SJSA1 (cell line): ENCODE results near the gene ZNF555. TPM values are rescaled to one million over a fixed set of nuclear protein-coding genes. Genes with fewer than 3 reads are reported as not detected.
A peak's percentile ranks its signal among the peaks of the same experiment; 100 is the strongest.
"Not testable (repeated sequence)": the region's sequence is repeated elsewhere in the genome, so short reads cannot be mapped to it uniquely, and the experiment has no call there.

ENCODE experiments used
- DNase-seq, 2 experiments: peaks; one replicate each; pipeline ENCODE4 v3.0.0-alpha.2; 2015 to 2020; ENCODE audit warnings: low spot score in 2 of 2, low read depth in 1 of 2
- H3K27ac ChIP-seq: fragments of 250-450 bp; sonication (Bioruptor Pico); 2 replicates; pipeline ENCODE4 v1.5.1; 2020; ENCODE audit warnings: mild to moderate bottlenecking, moderate library complexity
- H3K27me3 ChIP-seq: fragments of 250-450 bp; sonication (Bioruptor Pico); replicated peaks from 2 replicates; pipeline ENCODE4 v1.5.1; 2020; ENCODE audit warnings: mild to moderate bottlenecking, moderate library complexity
- H3K36me3 ChIP-seq: fragments of 250-450 bp; sonication (Bioruptor Pico); 2 replicates; pipeline ENCODE4 v1.5.1; 2020; ENCODE audit warnings: mild to moderate bottlenecking
- H3K4me1 ChIP-seq: fragments of 250-450 bp; sonication (Bioruptor Pico); replicated peaks from 2 replicates; pipeline ENCODE4 v1.6.1; 2021; ENCODE audit warnings: mild to moderate bottlenecking
- H3K4me3 ChIP-seq: fragments of 250-450 bp; sonication (Bioruptor Pico); 2 replicates; pipeline ENCODE4 v1.5.1; 2020; ENCODE audit warnings: mild to moderate bottlenecking
- H3K9me3 ChIP-seq: fragments of 250-450 bp; sonication (Bioruptor Pico); replicated peaks from 2 replicates; pipeline ENCODE4 v1.5.1; 2020; ENCODE audit warnings: mild to moderate bottlenecking
- total RNA-seq: library from RNA; depleted of rRNA; stranded (reverse); fragments of >200 nt; shearing (Covaris generic); gene quantifications from 2 replicates; pipeline ENCODE4 v1.2.3, GENCODE V29; 2014; rRNA removed

The ZNF555 gene
- total RNA-seq, 1 experiment from 2014 or later, result 5.2 TPM

DNA sequence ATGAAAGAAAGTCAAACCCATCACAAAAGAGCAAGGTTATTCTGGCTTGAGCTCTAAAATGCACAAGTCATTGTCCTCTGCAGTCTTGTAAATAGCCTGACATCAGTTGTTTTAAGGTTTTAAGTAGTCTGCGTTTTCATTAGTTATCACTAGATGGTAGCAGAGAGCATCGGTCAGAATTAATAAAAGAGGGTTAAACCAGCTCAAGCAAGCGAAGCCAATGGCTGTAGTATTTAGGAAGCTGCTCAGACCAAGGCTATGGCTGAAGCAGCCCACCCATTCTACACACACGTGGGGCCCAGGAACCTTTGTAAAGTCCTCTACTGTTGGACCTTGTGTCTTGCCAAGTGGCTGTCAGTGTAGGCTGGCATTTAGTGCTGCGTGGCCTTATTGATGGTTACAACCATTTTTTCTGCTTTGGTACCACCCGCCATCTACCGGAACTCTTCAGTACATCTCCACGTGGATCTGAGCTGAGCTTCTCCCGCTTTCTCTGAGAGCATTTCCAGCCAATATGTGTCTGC is 46.2 kb downstream of the ZNF555 start:
- Histone ChIP-seq H3K4me1 (no peaks in the 10 kb centered on the region), H3K36me3 (no peaks in the 10 kb centered on the region), H3K27me3 (no peaks in the 10 kb centered on the region), H3K4me3 (no peak overlapping the region), H3K27ac (no peak overlapping the region), H3K9me3 (no peaks in the 10 kb centered on the region; the same call in 1 of the 2 replicates)
- peak in 1 of 2 experiments; percentile 42 for DNase-seq

DNA sequence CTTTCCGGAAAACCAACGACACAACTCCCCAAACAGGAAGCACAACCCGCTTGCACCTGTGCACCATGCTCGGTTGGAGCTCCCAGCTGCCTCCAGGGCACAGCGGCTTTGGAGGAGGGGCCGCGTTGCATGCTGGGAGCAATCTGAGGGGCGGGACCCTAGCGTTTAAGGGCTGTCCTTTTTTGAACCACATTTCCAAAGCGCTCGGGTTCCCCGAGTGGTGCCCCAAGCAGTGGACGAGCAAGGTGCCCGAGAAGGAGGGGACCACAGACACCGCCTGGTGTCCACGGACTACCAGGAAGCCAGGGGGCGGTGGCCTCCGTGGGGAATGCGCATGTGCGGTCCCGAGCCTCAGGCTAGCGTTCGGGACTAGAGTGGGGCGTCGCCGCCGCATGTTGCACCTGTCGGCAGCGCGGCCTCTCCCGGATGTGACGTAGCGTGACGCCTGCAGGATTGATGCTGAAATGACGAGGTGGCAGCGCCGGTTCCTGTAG is 47.5 kb downstream of the ZNF555 start:
- Histone ChIP-seq H3K27me3 (no peaks in the 10 kb centered on the region), H3K4me1 (no peaks in the 10 kb centered on the region), H3K9me3 (no peaks in the 10 kb centered on the region; the same call in 1 of the 2 replicates), H3K36me3 (no peaks in the 10 kb centered on the region), H3K27ac (no peak overlapping the region), H3K4me3 (no peak overlapping the region)
- DNase-seq, result no peak

DNA sequence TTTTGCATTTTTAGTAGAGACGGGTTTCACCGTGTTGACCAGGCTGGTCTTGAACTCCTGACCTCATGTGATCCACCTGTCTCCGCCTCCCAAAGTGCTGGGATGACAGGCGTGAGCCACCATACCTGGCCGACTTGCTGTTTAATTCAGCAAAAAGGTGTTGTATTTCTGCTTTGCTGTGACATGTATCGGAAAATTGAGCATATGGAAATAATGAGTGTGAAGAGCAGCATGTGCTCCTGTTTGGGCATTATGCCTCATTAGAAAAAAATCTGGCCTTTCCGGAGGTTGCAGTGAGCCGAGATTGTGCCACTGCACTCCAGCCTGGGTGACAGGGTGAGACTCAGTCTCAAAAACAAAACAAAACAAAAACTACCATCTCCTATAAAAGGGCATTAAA is 49.3 kb downstream of the ZNF555 start:
- not testable (repeated sequence) for H3K9me3 ChIP-seq, H3K27me3 ChIP-seq, H3K4me3 ChIP-seq, H3K27ac ChIP-seq, DNase-seq, H3K36me3 ChIP-seq, H3K4me1 ChIP-seq

DNA sequence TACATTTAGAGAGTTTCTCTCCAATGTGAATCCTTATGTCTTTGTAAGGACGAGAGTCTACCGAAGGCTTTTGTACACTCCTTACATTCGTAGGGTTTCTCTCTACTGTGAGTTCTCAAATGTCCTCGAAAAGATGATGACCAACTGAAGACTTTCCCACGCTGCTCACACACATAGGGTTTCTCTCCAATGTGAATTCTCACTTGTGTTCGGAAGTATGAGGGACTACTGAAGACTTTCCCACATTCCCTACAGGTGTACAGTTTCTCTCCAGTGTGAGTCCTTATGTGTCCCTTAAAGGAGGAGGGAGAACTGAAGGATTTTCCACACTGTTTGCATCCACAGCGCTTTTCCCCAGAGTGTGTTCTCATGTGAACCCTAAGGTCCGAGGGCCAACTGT is 55.4 kb downstream of the ZNF555 start:
- H3K27me3 ChIP-seq, result no peaks in the 10 kb centered on the region
- no peak overlapping the region for H3K4me3 ChIP-seq
- no peaks in the 10 kb centered on the region for H3K36me3 ChIP-seq
- peaks cover 11% of the 10 kb centered on the region for H3K9me3 ChIP-seq
- H3K4me1 ChIP-seq, result no peaks in the 10 kb centered on the region
- H3K27ac ChIP-seq, result no peak overlapping the region
- DNase-seq, result no peak

- peaks cover 11% of the 10 kb centered on the region for H3K9me3 ChIP-seq
- peak; percentile 94 to 99 for DNase-seq
- no peaks in the 10 kb centered on the region for H3K27me3 ChIP-seq
- H3K4me1 ChIP-seq, result no peaks in the 10 kb centered on the region
- no peaks in the 10 kb centered on the region for H3K36me3 ChIP-seq
- H3K4me3 ChIP-seq, result peak within 1 kb of the TSS; percentile 69
- H3K27ac ChIP-seq, result no peak within 1 kb of the TSS
Observed at GRCh38 chr19:2900296-2901252, 59.3 kb downstream of the ZNF555 start, which contains the start of gene ZNF57. Gene ZNF57 (plus strand): TSS chr19:2900928. CDS start chr19:2901046, 118 bp downstream.

DNA sequence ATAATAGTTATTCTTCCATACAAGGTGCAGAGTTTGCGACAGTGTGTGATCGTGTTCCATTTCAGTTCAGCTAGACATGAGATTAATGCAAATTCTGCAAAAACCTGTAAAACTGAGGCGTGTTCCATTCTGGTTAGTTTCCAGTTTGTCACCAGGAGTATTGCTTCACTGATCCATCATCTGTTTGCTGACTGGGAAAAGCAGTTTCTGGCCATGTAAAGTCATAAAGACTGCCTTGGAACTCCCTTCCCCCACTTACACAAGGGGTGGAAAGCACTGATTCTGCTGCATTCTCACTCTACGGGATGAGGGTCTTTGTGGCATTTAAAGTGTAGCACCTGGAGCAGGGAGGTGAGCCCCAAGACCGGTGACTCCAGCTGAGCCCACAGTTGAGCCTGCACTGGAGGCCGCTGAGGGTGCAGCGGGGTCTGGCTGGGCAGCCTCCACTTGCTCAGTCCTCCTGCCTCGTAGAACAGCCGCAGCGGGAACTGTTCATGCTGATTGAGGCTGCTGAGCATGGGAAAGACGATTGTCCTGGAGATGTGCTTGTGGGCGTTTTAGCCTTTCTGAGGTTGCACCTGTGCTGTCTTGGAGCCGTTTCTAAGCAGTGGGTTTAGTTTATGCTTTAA is 61.4 kb downstream of the ZNF555 start:
- Histone ChIP-seq H3K4me1 (no peaks in the 10 kb centered on the region), H3K9me3 (peaks cover 5% of the 10 kb centered on the region), H3K4me3 (no peak overlapping the region), H3K36me3 (no peaks in the 10 kb centered on the region), H3K27me3 (no peaks in the 10 kb centered on the region), H3K27ac (no peak overlapping the region)
- no peak for DNase-seq

GRCh38 chr19:2903326-2903725 is 62.1 kb downstream of the ZNF555 start:
- not testable (repeated sequence) for DNase-seq, H3K4me1 ChIP-seq, H3K9me3 ChIP-seq, H3K27me3 ChIP-seq, H3K36me3 ChIP-seq, H3K27ac ChIP-seq, H3K4me3 ChIP-seq

GRCh38 chr19:2905918-2906519 is 64.7 kb downstream of the ZNF555 start:
- Histone ChIP-seq H3K27ac (no peak overlapping the region), H3K27me3 (no peaks in the 10 kb centered on the region), H3K4me1 (no peaks in the 10 kb centered on the region), H3K4me3 (no peak overlapping the region), H3K9me3 (no peaks in the 10 kb centered on the region; the same call in 1 of the 2 replicates), H3K36me3 (no peaks in the 10 kb centered on the region)
- no peak for DNase-seq

DNA sequence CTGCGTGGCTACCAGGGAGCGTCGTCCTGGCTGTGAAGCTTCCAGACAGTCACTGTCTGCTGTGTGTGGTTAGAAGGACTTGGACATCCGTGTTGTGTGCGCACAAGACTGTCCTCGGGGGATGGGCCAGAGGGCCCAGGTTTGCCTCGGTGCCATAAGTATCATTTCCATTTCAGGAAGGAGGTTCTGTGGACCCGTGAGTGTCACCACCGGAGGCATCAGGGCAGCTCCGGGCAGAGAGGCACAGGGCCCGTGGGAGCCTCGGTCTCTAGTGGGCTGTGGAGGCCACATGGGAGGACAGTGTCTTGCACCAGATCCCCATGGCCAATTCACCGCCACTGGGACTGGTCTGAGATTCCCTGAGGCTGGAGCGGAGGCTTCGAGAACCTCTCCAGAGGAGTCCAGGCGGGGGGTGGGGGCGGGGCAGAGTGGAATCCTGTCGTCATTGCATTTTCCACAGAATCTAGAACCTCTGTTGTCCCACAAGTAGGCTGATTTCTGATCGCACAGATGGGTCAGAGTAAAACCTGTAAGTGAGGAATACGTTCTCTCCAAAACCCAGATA is 65.4 kb downstream of the ZNF555 start:
- H3K9me3 ChIP-seq, result no peaks in the 10 kb centered on the region; the same call in 1 of the 2 replicates
- no peak overlapping the region for H3K27ac ChIP-seq
- no peaks in the 10 kb centered on the region for H3K36me3 ChIP-seq
- DNase-seq, result no peak
- no peak overlapping the region for H3K4me3 ChIP-seq
- H3K27me3 ChIP-seq, result no peaks in the 10 kb centered on the region
- H3K4me1 ChIP-seq, result no peaks in the 10 kb centered on the region

Other genes starting within 250 kb of the ZNF555 start
- 0.03 TPM in 1 of 2 replicates, not detected in the other for gene GNG7, start 138.8 kb upstream of the ZNF555 start, total RNA-seq
- gene DIRAS1, start 120.1 kb upstream of the ZNF555 start, total RNA-seq, result not detected in 2 replicates
- 67.6 and 74.4 TPM in 2 replicates for gene SLC39A3, start 101.5 kb upstream of the ZNF555 start, total RNA-seq
- 56.5 and 67.0 TPM in 2 replicates for gene SGTA, start 58.2 kb upstream of the ZNF555 start, total RNA-seq
- 146 and 185 TPM in 2 replicates for gene THOP1, start 56.0 kb upstream of the ZNF555 start, total RNA-seq
- gene ZNF554, start 21.6 kb upstream of the ZNF555 start, total RNA-seq, result 1.7 and 2.7 TPM in 2 replicates
- 0.08 and 0.09 TPM in 2 replicates for gene ZNF556, start 25.9 kb downstream of the ZNF555 start, total RNA-seq
- gene ZNF57, start 59.5 kb downstream of the ZNF555 start, total RNA-seq, result 3.3 and 4.3 TPM in 2 replicates
- gene ZNF77, start 103.5 kb downstream of the ZNF555 start, total RNA-seq, result 4.5 and 5.6 TPM in 2 replicates
- 2.0 and 7.2 TPM in 2 replicates for gene TLE6, start 136.1 kb downstream of the ZNF555 start, total RNA-seq
- 19.2 and 19.9 TPM in 2 replicates for gene TLE2, start 187.8 kb downstream of the ZNF555 start, total RNA-seq
- 530 and 694 TPM in 2 replicates for gene TLE5, start 221.0 kb downstream of the ZNF555 start, total RNA-seq